ENCODE results near the gene NR1I2.

The NR1I2 gene

DNA sequence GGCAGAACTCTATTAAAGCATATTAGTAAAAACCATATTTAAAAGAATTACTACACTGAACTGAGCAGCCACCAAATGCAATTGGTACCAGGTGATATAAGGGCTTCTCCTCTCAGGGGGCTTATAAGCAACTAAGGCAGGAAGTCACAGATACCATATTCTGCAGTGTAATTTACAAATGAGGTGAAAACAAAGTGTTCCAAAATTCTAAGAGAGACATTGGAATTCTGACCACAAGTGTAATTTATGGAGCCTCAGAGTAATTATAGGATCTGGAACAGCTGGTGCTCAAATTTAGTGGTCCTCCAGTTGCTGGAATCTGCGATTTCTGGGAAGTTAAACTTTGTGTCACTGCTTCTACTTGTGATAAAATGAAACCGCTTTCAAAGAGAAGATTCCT lies 3.1 kb upstream of the NR1I2 start:
- no peak for DNase-seq
- Histone ChIP-seq H3K36me3 (ENCODE audit: control insufficient read depth, insufficient read depth, low read length) (no peaks in the 10 kb centered on the region), H3K27me3 (replicated peaks; ENCODE audit: control insufficient read depth, insufficient read depth, low read length, poor library complexity, severe bottlenecking) (no peaks in the 10 kb centered on the region), H3K4me3 (ENCODE audit: insufficient read depth, low read depth, low read length, poor library complexity, severe bottlenecking) (no peak overlapping the region), H3K27ac (ENCODE audit: insufficient read depth, low read length, poor library complexity, severe bottlenecking) (no peak overlapping the region), H3K9me3 (ENCODE audit: control insufficient read depth, low read length) (no peaks in the 10 kb centered on the region), H3K4me1 (ENCODE audit: control insufficient read depth, insufficient read depth, low read length, poor library complexity, severe bottlenecking) (no peaks in the 10 kb centered on the region)

- Histone ChIP-seq H3K27me3 (replicated peaks; ENCODE audit: control insufficient read depth, insufficient read depth, low read length, poor library complexity, severe bottlenecking) (no peaks in the 10 kb centered on the region), H3K9me3 (ENCODE audit: control insufficient read depth, low read length) (no peaks in the 10 kb centered on the region), H3K4me1 (ENCODE audit: control insufficient read depth, insufficient read depth, low read length, poor library complexity, severe bottlenecking) (no peaks in the 10 kb centered on the region), H3K27ac (ENCODE audit: insufficient read depth, low read length, poor library complexity, severe bottlenecking) (no peak overlapping the region), H3K4me3 (ENCODE audit: insufficient read depth, low read depth, low read length, poor library complexity, severe bottlenecking) (no peak overlapping the region), H3K36me3 (ENCODE audit: control insufficient read depth, insufficient read depth, low read length) (no peaks in the 10 kb centered on the region)
- DNase-seq: no peak
Observed at GRCh38 chr3:119779731-119780383, 2.0 kb upstream of the NR1I2 start.

GRCh38 chr3:119782460-119782859 lies 559 bp downstream of the NR1I2 start:
- no peaks in the 10 kb centered on the region for H3K9me3 ChIP-seq (ENCODE audit: control insufficient read depth, low read length)
- no peak for DNase-seq
- H3K4me1 ChIP-seq (ENCODE audit: control insufficient read depth, insufficient read depth, low read length, poor library complexity, severe bottlenecking): no peaks in the 10 kb centered on the region
- H3K36me3 ChIP-seq (ENCODE audit: control insufficient read depth, insufficient read depth, low read length): no peaks in the 10 kb centered on the region
- no peaks in the 10 kb centered on the region for H3K27me3 ChIP-seq (replicated peaks; ENCODE audit: control insufficient read depth, insufficient read depth, low read length, poor library complexity, severe bottlenecking)
- no peak overlapping the region for H3K4me3 ChIP-seq (ENCODE audit: insufficient read depth, low read depth, low read length, poor library complexity, severe bottlenecking)
- no peak overlapping the region for H3K27ac ChIP-seq (ENCODE audit: insufficient read depth, low read length, poor library complexity, severe bottlenecking)

DNA sequence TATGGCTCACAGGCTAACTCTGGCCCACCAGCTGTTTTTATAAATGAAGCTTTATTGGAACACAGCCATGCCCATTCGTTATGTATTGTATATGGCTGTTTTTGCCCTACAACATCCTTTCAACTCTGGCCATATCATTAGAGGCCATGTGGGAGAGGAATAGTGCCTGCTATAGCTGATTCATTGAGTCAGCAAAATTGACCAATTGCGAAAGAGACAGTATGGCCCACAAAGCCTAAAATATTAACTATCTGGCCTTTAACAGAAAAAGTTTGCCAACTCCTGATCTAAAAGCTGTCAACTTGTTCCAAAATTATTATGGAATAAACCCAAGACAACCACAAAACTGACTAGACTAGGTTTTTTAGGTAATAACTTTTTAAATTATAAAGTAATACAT lies 1.4 kb downstream of the NR1I2 start:
- H3K27ac ChIP-seq (ENCODE audit: insufficient read depth, low read length, poor library complexity, severe bottlenecking): no peak overlapping the region
- H3K4me3 ChIP-seq (ENCODE audit: insufficient read depth, low read depth, low read length, poor library complexity, severe bottlenecking): no peak overlapping the region
- DNase-seq: no peak
- H3K36me3 ChIP-seq (ENCODE audit: control insufficient read depth, insufficient read depth, low read length): no peaks in the 10 kb centered on the region
- H3K4me1 ChIP-seq (ENCODE audit: control insufficient read depth, insufficient read depth, low read length, poor library complexity, severe bottlenecking): no peaks in the 10 kb centered on the region
- no peaks in the 10 kb centered on the region for H3K27me3 ChIP-seq (replicated peaks; ENCODE audit: control insufficient read depth, insufficient read depth, low read length, poor library complexity, severe bottlenecking)
- H3K9me3 ChIP-seq (ENCODE audit: control insufficient read depth, low read length): no peaks in the 10 kb centered on the region

DNA sequence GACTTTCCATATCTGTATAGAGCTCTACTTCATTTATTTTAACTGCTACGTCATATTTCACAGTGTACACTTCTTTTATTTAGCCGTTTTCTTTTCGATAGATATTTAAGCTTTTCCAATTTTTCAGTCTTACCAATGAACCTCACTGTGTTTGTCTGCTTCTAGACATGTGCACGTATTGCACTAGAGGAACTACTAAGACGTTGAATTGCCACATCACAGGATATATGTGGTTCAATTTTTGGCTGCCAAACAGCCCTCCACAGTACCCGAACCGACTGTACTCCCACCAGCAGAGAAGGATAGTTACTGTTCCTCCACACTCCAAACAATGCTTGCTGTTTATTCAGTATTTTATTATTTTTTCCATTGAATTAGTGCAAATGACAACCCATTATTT lies 2.0 kb downstream of the NR1I2 start:
- no peak overlapping the region for H3K27ac ChIP-seq (ENCODE audit: insufficient read depth, low read length, poor library complexity, severe bottlenecking)

GRCh38 chr3:119786409-119786808 lies 4.5 kb downstream of the NR1I2 start:
- Histone ChIP-seq H3K4me3 (ENCODE audit: insufficient read depth, low read depth, low read length, poor library complexity, severe bottlenecking) (no peak overlapping the region), H3K9me3 (ENCODE audit: control insufficient read depth, low read length) (no peaks in the 10 kb centered on the region), H3K4me1 (ENCODE audit: control insufficient read depth, insufficient read depth, low read length, poor library complexity, severe bottlenecking) (no peaks in the 10 kb centered on the region), H3K27me3 (replicated peaks; ENCODE audit: control insufficient read depth, insufficient read depth, low read length, poor library complexity, severe bottlenecking) (no peaks in the 10 kb centered on the region), H3K36me3 (ENCODE audit: control insufficient read depth, insufficient read depth, low read length) (no peaks in the 10 kb centered on the region), H3K27ac (ENCODE audit: insufficient read depth, low read length, poor library complexity, severe bottlenecking) (no peak overlapping the region)
- DNase-seq: no peak

More for the DNA sequence above, 2.0 kb downstream of the NR1I2 start:
- Histone ChIP-seq H3K27me3 (replicated peaks; ENCODE audit: control insufficient read depth, insufficient read depth, low read length, poor library complexity, severe bottlenecking) (no peaks in the 10 kb centered on the region), H3K4me3 (ENCODE audit: insufficient read depth, low read depth, low read length, poor library complexity, severe bottlenecking) (no peak overlapping the region), H3K4me1 (ENCODE audit: control insufficient read depth, insufficient read depth, low read length, poor library complexity, severe bottlenecking) (no peaks in the 10 kb centered on the region), H3K9me3 (ENCODE audit: control insufficient read depth, low read length) (no peaks in the 10 kb centered on the region), H3K36me3 (ENCODE audit: control insufficient read depth, insufficient read depth, low read length) (no peaks in the 10 kb centered on the region)
- DNase-seq: no peak

DNA sequence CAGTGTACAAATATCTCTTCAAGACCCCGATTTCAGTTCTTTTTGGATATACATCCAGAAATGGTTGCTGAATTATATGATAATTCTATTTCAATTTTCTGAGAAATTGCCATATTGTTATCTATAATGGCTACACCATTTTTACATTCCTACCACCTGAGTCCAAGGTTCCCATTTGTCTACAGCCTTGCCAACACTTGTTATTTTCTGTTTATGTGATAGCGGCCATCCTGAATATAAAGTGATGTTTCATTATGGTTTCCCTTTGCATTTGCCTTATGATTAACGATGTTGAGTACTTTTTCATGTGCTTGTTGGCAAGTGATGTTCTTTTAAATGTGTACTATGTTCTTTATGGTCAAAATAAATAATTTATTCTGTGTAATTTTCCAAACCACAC lies 8.5 kb downstream of the NR1I2 start:
- Histone ChIP-seq H3K9me3 (ENCODE audit: control insufficient read depth, low read length) (no peaks in the 10 kb centered on the region), H3K4me3 (ENCODE audit: insufficient read depth, low read depth, low read length, poor library complexity, severe bottlenecking) (no peak overlapping the region), H3K27ac (ENCODE audit: insufficient read depth, low read length, poor library complexity, severe bottlenecking) (no peak overlapping the region), H3K4me1 (ENCODE audit: control insufficient read depth, insufficient read depth, low read length, poor library complexity, severe bottlenecking) (no peaks in the 10 kb centered on the region), H3K27me3 (replicated peaks; ENCODE audit: control insufficient read depth, insufficient read depth, low read length, poor library complexity, severe bottlenecking) (no peaks in the 10 kb centered on the region), H3K36me3 (ENCODE audit: control insufficient read depth, insufficient read depth, low read length) (no peaks in the 10 kb centered on the region)
- DNase-seq: no peak

- Histone ChIP-seq H3K9me3 (ENCODE audit: control insufficient read depth, low read length) (no peaks in the 10 kb centered on the region), H3K27me3 (replicated peaks; ENCODE audit: control insufficient read depth, insufficient read depth, low read length, poor library complexity, severe bottlenecking) (no peaks in the 10 kb centered on the region), H3K4me3 (ENCODE audit: insufficient read depth, low read depth, low read length, poor library complexity, severe bottlenecking) (no peak overlapping the region), H3K4me1 (ENCODE audit: control insufficient read depth, insufficient read depth, low read length, poor library complexity, severe bottlenecking) (no peaks in the 10 kb centered on the region), H3K36me3 (ENCODE audit: control insufficient read depth, insufficient read depth, low read length) (no peaks in the 10 kb centered on the region), H3K27ac (ENCODE audit: insufficient read depth, low read length, poor library complexity, severe bottlenecking) (no peak overlapping the region)
- no peak for DNase-seq
Observed at GRCh38 chr3:119792270-119792669, 10.4 kb downstream of the NR1I2 start.

DNA sequence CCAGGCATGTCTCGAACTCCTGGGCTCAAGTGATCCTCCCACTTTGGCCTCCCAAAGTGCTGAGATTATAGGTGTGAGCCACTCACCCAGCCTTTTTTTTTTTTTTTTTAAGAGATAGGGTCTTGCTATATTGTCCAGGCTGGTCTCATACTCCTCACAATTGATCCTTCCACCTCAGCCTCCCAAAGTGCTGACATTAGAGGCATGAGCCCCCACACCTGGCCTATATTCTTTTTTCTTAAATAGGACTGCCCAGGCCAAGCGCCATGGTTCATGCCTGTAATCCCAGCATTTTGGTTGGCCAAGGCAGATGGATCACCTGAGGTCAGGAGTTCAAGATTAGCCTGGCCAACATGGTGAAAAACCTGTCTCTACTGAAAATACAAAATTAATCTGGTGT lies 12.5 kb downstream of the NR1I2 start:
- Histone ChIP-seq H3K9me3 (ENCODE audit: control insufficient read depth, low read length) (no peaks in the 10 kb centered on the region), H3K27me3 (replicated peaks; ENCODE audit: control insufficient read depth, insufficient read depth, low read length, poor library complexity, severe bottlenecking) (no peaks in the 10 kb centered on the region), H3K36me3 (ENCODE audit: control insufficient read depth, insufficient read depth, low read length) (no peaks in the 10 kb centered on the region), H3K4me1 (ENCODE audit: control insufficient read depth, insufficient read depth, low read length, poor library complexity, severe bottlenecking) (no peaks in the 10 kb centered on the region), H3K27ac (ENCODE audit: insufficient read depth, low read length, poor library complexity, severe bottlenecking) (no peak overlapping the region), H3K4me3 (ENCODE audit: insufficient read depth, low read depth, low read length, poor library complexity, severe bottlenecking) (no peak overlapping the region)
- no peak for DNase-seq

GRCh38 chr3:119794971-119795612 lies 13.2 kb downstream of the NR1I2 start:
- no peaks in the 10 kb centered on the region for H3K4me1 ChIP-seq (ENCODE audit: control insufficient read depth, insufficient read depth, low read length, poor library complexity, severe bottlenecking)
- H3K36me3 ChIP-seq (ENCODE audit: control insufficient read depth, insufficient read depth, low read length): no peaks in the 10 kb centered on the region
- H3K4me3 ChIP-seq (ENCODE audit: insufficient read depth, low read depth, low read length, poor library complexity, severe bottlenecking): no peak overlapping the region
- no peak overlapping the region for H3K27ac ChIP-seq (ENCODE audit: insufficient read depth, low read length, poor library complexity, severe bottlenecking)
- no peak for DNase-seq
- no peaks in the 10 kb centered on the region for H3K27me3 ChIP-seq (replicated peaks; ENCODE audit: control insufficient read depth, insufficient read depth, low read length, poor library complexity, severe bottlenecking)
- H3K9me3 ChIP-seq (ENCODE audit: control insufficient read depth, low read length): no peaks in the 10 kb centered on the region

Data from effector memory CD4-positive, alpha-beta T cell (primary cell).